H9 (cell line): ENCODE measurements around the gene STOX2. TPM values are rescaled to one million over a fixed set of nuclear protein-coding genes. Genes with fewer than 3 reads are reported as not detected.

Experiments
- DNase-seq: peaks from one replicate; pipeline ENCODE4 v3.0.0-alpha.2; 2017
- H2AFZ ChIP-seq: one replicate; pipeline ENCODE4 v1.6.1; 2013; ENCODE audit warnings: mild to moderate bottlenecking, low read length, control low read depth, moderate library complexity
- H2AK5ac ChIP-seq: 2 replicates; pipeline ENCODE4 v1.6.1; 2013; ENCODE audit warnings: low read length, control low read depth, mixed read lengths; ENCODE audit not compliant: insufficient read length
- H2BK120ac ChIP-seq: one replicate; pipeline ENCODE4 v1.6.1; 2013; ENCODE audit warnings: low read depth, mild to moderate bottlenecking, low read length, control low read depth, inconsistent platforms; ENCODE audit not compliant: poor library complexity, severe bottlenecking
- H2BK12ac ChIP-seq: 2 replicates; pipeline ENCODE4 v1.6.1; 2013; ENCODE audit warnings: low read length, control low read depth, mixed read lengths, low read depth; ENCODE audit not compliant: insufficient read length
- H2BK15ac ChIP-seq: 2 replicates; pipeline ENCODE4 v1.6.1; 2013; ENCODE audit warnings: low read depth, low read length, control low read depth
- H2BK20ac ChIP-seq: one replicate; pipeline ENCODE4 v1.6.1; 2013; ENCODE audit warnings: low read depth, mild to moderate bottlenecking, low read length, control low read depth, inconsistent platforms; ENCODE audit not compliant: poor library complexity, severe bottlenecking
- H2BK5ac ChIP-seq: 2 replicates; pipeline ENCODE4 v1.6.1; 2013; ENCODE audit warnings: low read length, control low read depth, mixed read lengths; ENCODE audit not compliant: insufficient read length
- H3K14ac ChIP-seq: 2 replicates; pipeline ENCODE4 v1.6.1; 2013; ENCODE audit warnings: low read length, control low read depth; ENCODE audit not compliant: insufficient read depth
- H3K18ac ChIP-seq: 2 replicates; pipeline ENCODE4 v1.6.1; 2013; ENCODE audit warnings: low read depth, mild to moderate bottlenecking, mixed read lengths, low read length, control low read depth; ENCODE audit not compliant: insufficient read length
- H3K23ac ChIP-seq: 2 replicates; pipeline ENCODE4 v1.6.1; 2013; ENCODE audit warnings: low read length, control low read depth, mixed read lengths, low read depth; ENCODE audit not compliant: insufficient read length
- H3K23me2 ChIP-seq: 2 replicates; pipeline ENCODE4 v1.6.1; 2013; ENCODE audit warnings: low read depth, mild to moderate bottlenecking, mixed read lengths, low read length, control low read depth; ENCODE audit not compliant: insufficient read length, poor library complexity, severe bottlenecking
- H3K27ac ChIP-seq: 2 replicates; pipeline ENCODE4 v1.5.1; 2013; ENCODE audit warnings: low read length, control low read depth, mixed read lengths, low read depth; ENCODE audit not compliant: insufficient read length
- H3K27me3 ChIP-seq: 2 replicates; pipeline ENCODE4 v1.6.1; 2013; ENCODE audit warnings: low read length, control low read depth, inconsistent platforms; ENCODE audit not compliant: insufficient read depth
- H3K4ac ChIP-seq: 2 replicates; pipeline ENCODE4 v1.6.1; 2013; ENCODE audit warnings: low read depth, mild to moderate bottlenecking, control low read depth, inconsistent platforms, low read length, moderate library complexity
- H3K4me1 ChIP-seq: 2 replicates; pipeline ENCODE4 v1.6.1; 2013; ENCODE audit warnings: low read length, control low read depth, inconsistent platforms; ENCODE audit not compliant: insufficient read depth
- H3K4me2 ChIP-seq: 2 replicates; pipeline ENCODE4 v1.6.1; 2013; ENCODE audit warnings: low read length, control low read depth, mixed read lengths; ENCODE audit not compliant: insufficient read length, insufficient read depth
- H3K56ac ChIP-seq: 2 replicates; pipeline ENCODE4 v1.6.1; 2013; ENCODE audit warnings: low read depth, mild to moderate bottlenecking, mixed read lengths, low read length, control low read depth; ENCODE audit not compliant: insufficient read length
- H3K79me1 ChIP-seq: 2 replicates; pipeline ENCODE4 v1.6.1; 2013; ENCODE audit warnings: low read depth, mild to moderate bottlenecking, moderate library complexity, low read length, control low read depth, inconsistent platforms; ENCODE audit not compliant: insufficient read depth, poor library complexity, severe bottlenecking
- H3K79me2 ChIP-seq: 2 replicates; pipeline ENCODE4 v1.6.1; 2013; ENCODE audit warnings: low read length, control low read depth, inconsistent platforms; ENCODE audit not compliant: insufficient read depth
- H3K9ac ChIP-seq: 2 replicates; pipeline ENCODE4 v1.6.1; 2013; ENCODE audit warnings: low read length, control low read depth, mixed read lengths; ENCODE audit not compliant: insufficient read length; ENCODE audit errors: extremely low read depth
- H3K9me3 ChIP-seq: one replicate; pipeline ENCODE4 v1.6.1; 2013; ENCODE audit warnings: low read depth, low read length, inconsistent platforms; ENCODE audit not compliant: control insufficient read depth
- H3T11ph ChIP-seq: one replicate; pipeline ENCODE4 v1.6.1; 2013; ENCODE audit warnings: mild to moderate bottlenecking, low read length, control low read depth, inconsistent platforms
- H4K20me1 ChIP-seq: one replicate; pipeline ENCODE4 v1.6.1; 2013; ENCODE audit not compliant: control insufficient read depth, insufficient read length, insufficient read depth
- H4K5ac ChIP-seq: 2 replicates; pipeline ENCODE4 v1.6.1; 2013; ENCODE audit warnings: low read depth, mild to moderate bottlenecking, mixed read lengths, low read length, control low read depth; ENCODE audit not compliant: insufficient read length
- H4K8ac ChIP-seq: replicated peaks from 2 replicates; pipeline ENCODE4 v1.6.1; 2013; ENCODE audit warnings: low read length, control low read depth, mixed read lengths, low read depth; ENCODE audit not compliant: insufficient read length
- H4K91ac ChIP-seq: 2 replicates; pipeline ENCODE4 v1.6.1; 2013; ENCODE audit warnings: low read depth, mild to moderate bottlenecking, moderate library complexity, mixed read lengths, low read length, control low read depth; ENCODE audit not compliant: insufficient read length
- H3K27ac Mint-ChIP-seq, 3 experiments: 2 replicates in 2 of 3; 3 replicates in 1 of 3; pipeline ENCODE4 v1.8.0; 2020 to 2021; ENCODE audit warnings: mixed read lengths in 3 of 3, mild to moderate bottlenecking in 1 of 3, moderate library complexity in 1 of 3
- H3K27me3 Mint-ChIP-seq: 2 replicates; pipeline ENCODE4 v1.8.0; 2021; ENCODE audit warnings: low read depth, mild to moderate bottlenecking, moderate library complexity, mixed read lengths
- H3K36me3 Mint-ChIP-seq, 3 experiments: 2 replicates in 2 of 3; 3 replicates in 1 of 3; pipeline ENCODE4 v1.8.0; 2020 to 2021; ENCODE audit warnings: low read depth in 3 of 3, mixed read lengths in 3 of 3; ENCODE audit not compliant: insufficient read depth in 1 of 3
- H3K4me1 Mint-ChIP-seq, 2 experiments: 2 replicates each; pipeline ENCODE4 v1.8.0; 2020; ENCODE audit warnings: mixed read lengths in 2 of 2
- H3K4me3 Mint-ChIP-seq, 2 experiments: 2 replicates in 1 of 2; 3 replicates in 1 of 2; pipeline ENCODE4 v1.8.0; 2020 to 2021; ENCODE audit warnings: mild to moderate bottlenecking in 2 of 2, mixed read lengths in 2 of 2, moderate library complexity in 1 of 2
- H3K9me3 Mint-ChIP-seq, 2 experiments: 2 replicates in 1 of 2; 3 replicates in 1 of 2; pipeline ENCODE4 v1.8.0; 2020; ENCODE audit warnings: mild to moderate bottlenecking in 2 of 2, mixed read lengths in 2 of 2, moderate library complexity in 1 of 2
- WGBS: extraction: QIAGEN DNeasy Blood & Tissue Kit; methylation state at CpG from one replicate; pipeline ENCODE4 v1.1.7; 2013; ENCODE audit warnings: missing lambda C conversion rate, low lambda C conversion rate, mixed read lengths; ENCODE audit not compliant: insufficient read length; ENCODE audit errors: extremely low coverage; 5-methylcytosine and 5-hydroxymethylcytosine counted together
- total RNA-seq: library from RNA; stranded (reverse); gene quantifications from 2 replicates; pipeline ENCODE4 v1.2.1, GENCODE V29; 2021
- TF ChIP-seq, protein P1 (sequence below): fragments of 200-600 bp; sonication (generic); conservative IDR thresholded peaks from 3 replicates; pipeline ENCODE4 v1.8.0; 2021; ENCODE audit warnings: antibody characterized with exemption, mild to moderate bottlenecking

STOX2 gene
- total RNA-seq, 1 experiment from 2014 or later: 28.2 TPM

DNA sequence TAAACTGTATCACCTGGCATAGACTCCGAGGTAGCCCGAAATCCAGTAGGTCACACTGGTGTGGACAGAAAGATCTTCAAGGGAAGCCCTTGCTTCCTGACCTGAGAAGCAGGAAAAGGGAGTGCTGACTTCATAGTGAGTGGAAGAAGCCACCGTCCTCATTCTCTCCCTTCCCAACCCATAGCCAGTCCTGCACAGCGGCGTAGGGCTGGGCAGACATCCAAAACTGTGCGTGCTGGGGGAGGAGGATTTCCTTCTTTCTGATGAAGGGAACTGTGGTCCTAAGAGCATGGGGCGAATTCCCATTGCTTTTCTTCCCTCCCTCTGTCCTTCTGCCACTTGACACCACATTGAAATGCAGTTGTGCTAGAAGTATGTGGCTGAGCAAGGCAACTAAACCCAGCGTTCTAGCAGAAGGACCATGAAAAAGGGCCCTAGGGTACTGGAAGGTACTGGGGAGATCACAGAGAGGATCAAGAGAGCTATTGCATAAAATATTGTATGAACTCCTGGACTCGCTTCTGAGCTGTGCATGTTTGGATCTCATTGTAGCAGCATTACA, 66.9 kb downstream of the STOX2 start:
- Histone ChIP-seq H3K4ac (no peak overlapping the region), H3K79me1 (no peaks in the 10 kb centered on the region), H3K18ac (no peak overlapping the region), H3K27ac (no peak overlapping the region), H3K23me2 (no peaks in the 10 kb centered on the region), H4K20me1 (no peaks in the 10 kb centered on the region), H3T11ph (no peak overlapping the region), H3K4me2 (no peak overlapping the region), H2BK15ac (no peak overlapping the region), H3K9me3 (no peaks in the 10 kb centered on the region), H3K23ac (no peak overlapping the region), H3K27me3 (no peaks in the 10 kb centered on the region), H2BK5ac (no peak overlapping the region), H3K79me2 (no peaks in the 10 kb centered on the region; the same call in 1 of the 2 replicates), H4K8ac (no peak overlapping the region), H3K56ac (no peak overlapping the region), H3K4me1 (peaks cover 4% of the 10 kb centered on the region), H4K5ac (no peak overlapping the region), H2AFZ (no peak overlapping the region), H3K14ac (no peak overlapping the region), H4K91ac (no peak overlapping the region), H2BK120ac (no peak overlapping the region), H2AK5ac (no peak overlapping the region), H2BK20ac (no peak overlapping the region), H3K9ac (no peak overlapping the region), H2BK12ac (no peak overlapping the region)
- Mint-ChIP-seq H3K4me1 (peaks cover 26 to 29% of the 10 kb centered on the region in 2 experiments), H3K4me3 (no peak overlapping the region), H3K9me3 (peaks cover 14 to 35% of the 10 kb centered on the region in 2 experiments), H3K27me3 (no peaks in the 10 kb centered on the region; the same call in 1 of the 2 replicates), H3K27ac (peak overlapping the region in 1 of 3 experiments; percentile 48; a peak in 2 of 7 replicates), H3K36me3 (peaks cover 10 to 29% (median 17%) of the 10 kb centered on the region in 3 experiments)
- TF ChIP-seq, protein P1, sequence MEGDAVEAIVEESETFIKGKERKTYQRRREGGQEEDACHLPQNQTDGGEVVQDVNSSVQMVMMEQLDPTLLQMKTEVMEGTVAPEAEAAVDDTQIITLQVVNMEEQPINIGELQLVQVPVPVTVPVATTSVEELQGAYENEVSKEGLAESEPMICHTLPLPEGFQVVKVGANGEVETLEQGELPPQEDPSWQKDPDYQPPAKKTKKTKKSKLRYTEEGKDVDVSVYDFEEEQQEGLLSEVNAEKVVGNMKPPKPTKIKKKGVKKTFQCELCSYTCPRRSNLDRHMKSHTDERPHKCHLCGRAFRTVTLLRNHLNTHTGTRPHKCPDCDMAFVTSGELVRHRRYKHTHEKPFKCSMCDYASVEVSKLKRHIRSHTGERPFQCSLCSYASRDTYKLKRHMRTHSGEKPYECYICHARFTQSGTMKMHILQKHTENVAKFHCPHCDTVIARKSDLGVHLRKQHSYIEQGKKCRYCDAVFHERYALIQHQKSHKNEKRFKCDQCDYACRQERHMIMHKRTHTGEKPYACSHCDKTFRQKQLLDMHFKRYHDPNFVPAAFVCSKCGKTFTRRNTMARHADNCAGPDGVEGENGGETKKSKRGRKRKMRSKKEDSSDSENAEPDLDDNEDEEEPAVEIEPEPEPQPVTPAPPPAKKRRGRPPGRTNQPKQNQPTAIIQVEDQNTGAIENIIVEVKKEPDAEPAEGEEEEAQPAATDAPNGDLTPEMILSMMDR: no peak
- DNase-seq: no peak
- no CpG with 5 or more reads among the region's 9 CpGs for WGBS
